Breast epithelium (tissue), 3 donors: ENCODE results near the gene ENO3.

Experiments used
- POLR2A ChIP-seq: fragments of 450-650 bp; IDR thresholded peaks from one replicate; pipeline ENCODE4 v1.6.1; 2016; ENCODE audit warnings: antibody characterized with exemption, mild to moderate bottlenecking, moderate library complexity
- POLR2AphosphoS5 ChIP-seq, 3 donors: sonication (generic); formaldehyde crosslinking; IDR thresholded peaks; one replicate each; pipeline ENCODE4 v1.6.1; 2017; ENCODE audit warnings: antibody characterized with exemption in 3 of 3
- TF ChIP-seq, protein P1 (sequence below), 3 donors: fragments of 450-650 bp; IDR thresholded peaks; one replicate each; pipeline ENCODE4 v1.5.1; 2016 to 2017; ENCODE audit warnings: antibody characterized with exemption in 3 of 3, mild to moderate bottlenecking in 3 of 3, moderate library complexity in 3 of 3

DNA sequence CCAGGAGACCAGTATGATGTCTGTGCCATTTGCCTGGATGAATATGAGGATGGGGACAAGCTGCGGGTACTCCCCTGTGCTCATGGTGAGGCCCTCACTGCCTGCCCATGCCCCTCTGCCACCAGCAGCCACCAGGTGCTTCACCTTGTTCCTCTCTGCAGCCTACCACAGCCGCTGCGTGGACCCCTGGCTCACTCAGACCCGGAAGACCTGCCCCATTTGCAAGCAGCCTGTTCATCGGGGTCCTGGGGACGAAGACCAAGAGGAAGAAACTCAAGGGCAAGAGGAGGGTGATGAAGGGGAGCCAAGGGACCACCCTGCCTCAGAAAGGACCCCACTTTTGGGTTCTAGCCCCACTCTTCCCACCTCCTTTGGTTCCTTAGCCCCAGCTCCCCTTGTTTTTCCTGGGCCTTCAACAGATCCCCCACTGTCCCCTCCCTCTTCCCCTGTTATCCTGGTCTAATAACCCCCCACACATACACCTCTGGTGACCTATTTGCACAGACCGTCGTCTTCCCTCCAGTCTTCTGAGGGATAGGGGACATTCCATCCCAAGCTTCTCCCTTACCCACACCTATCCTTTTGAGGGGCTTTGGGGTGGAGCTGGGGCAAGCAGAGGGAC lies 6.3 kb upstream of the ENO3 start:
- TF ChIP-seq POLR2A (no peak), POLR2AphosphoS5 (IDR thresholded peaks at IDR 0.05) (no peak)
- TF ChIP-seq, protein P1, sequence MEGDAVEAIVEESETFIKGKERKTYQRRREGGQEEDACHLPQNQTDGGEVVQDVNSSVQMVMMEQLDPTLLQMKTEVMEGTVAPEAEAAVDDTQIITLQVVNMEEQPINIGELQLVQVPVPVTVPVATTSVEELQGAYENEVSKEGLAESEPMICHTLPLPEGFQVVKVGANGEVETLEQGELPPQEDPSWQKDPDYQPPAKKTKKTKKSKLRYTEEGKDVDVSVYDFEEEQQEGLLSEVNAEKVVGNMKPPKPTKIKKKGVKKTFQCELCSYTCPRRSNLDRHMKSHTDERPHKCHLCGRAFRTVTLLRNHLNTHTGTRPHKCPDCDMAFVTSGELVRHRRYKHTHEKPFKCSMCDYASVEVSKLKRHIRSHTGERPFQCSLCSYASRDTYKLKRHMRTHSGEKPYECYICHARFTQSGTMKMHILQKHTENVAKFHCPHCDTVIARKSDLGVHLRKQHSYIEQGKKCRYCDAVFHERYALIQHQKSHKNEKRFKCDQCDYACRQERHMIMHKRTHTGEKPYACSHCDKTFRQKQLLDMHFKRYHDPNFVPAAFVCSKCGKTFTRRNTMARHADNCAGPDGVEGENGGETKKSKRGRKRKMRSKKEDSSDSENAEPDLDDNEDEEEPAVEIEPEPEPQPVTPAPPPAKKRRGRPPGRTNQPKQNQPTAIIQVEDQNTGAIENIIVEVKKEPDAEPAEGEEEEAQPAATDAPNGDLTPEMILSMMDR (IDR thresholded peaks at IDR 0.05): no peak
